Activated naive CD8-positive, alpha-beta T cell treated with anti-CD3 and anti-CD28 coated beads, Interleukin-2, amount 50 U/mL, for 24 hours (primary cell): ENCODE measurements around the gene SPRR5.
A peak's percentile ranks its signal among the peaks of the same experiment; 100 is the strongest.

ENCODE experiments used
- ATAC-seq: fragments of 150-1000 bp; cut with Tn5 transposase; one replicate; pipeline ENCODE4 v1.10.0; 2021
- DNase-seq: peaks from one replicate; pipeline ENCODE4 v3.0.0; 2021
- H3K27ac Mint-ChIP-seq: one replicate; pipeline ENCODE4 v1.8.0; 2021; ENCODE audit warnings: mild to moderate bottlenecking, mixed read lengths
- H3K27me3 Mint-ChIP-seq: one replicate; pipeline ENCODE4 v1.8.0; 2021; ENCODE audit warnings: mixed read lengths
- H3K36me3 Mint-ChIP-seq: one replicate; pipeline ENCODE4 v1.8.0; 2021; ENCODE audit warnings: low read depth, mixed read lengths
- H3K4me1 Mint-ChIP-seq: one replicate; pipeline ENCODE4 v1.8.0; 2021; ENCODE audit warnings: mixed read lengths
- H3K4me3 Mint-ChIP-seq: one replicate; pipeline ENCODE4 v1.8.0; 2021; ENCODE audit warnings: mild to moderate bottlenecking, moderate library complexity, mixed read lengths
- H3K9me3 Mint-ChIP-seq: one replicate; pipeline ENCODE4 v1.8.0; 2021; ENCODE audit warnings: mixed read lengths

The SPRR5 gene

GRCh38 chr1:152946651-152947256, at the start of gene SPRR5:
TSS of gene SPRR5 (plus strand) at chr1:152947206. CDS start at chr1:152948555, 1,349 bp downstream.
- Mint-ChIP-seq H3K27me3 (peaks cover 6% of the 10 kb centered on the region), H3K9me3 (no peaks in the 10 kb centered on the region)

GRCh38 chr1:152899027-152899426, 48.0 kb upstream of the SPRR5 start:
- ATAC-seq (no peak), DNase-seq (no peak)
- Mint-ChIP-seq H3K36me3 (no peaks in the 10 kb centered on the region), H3K9me3 (no peaks in the 10 kb centered on the region), H3K27me3 (peaks cover 36% of the 10 kb centered on the region), H3K27ac (no peak overlapping the region), H3K4me1 (no peaks in the 10 kb centered on the region), H3K4me3 (no peak overlapping the region)

More at GRCh38 chr1:152946651-152947256, at the start of gene SPRR5:
- no peaks in the 10 kb centered on the region for H3K4me1 Mint-ChIP-seq
- H3K36me3 Mint-ChIP-seq = no peaks in the 10 kb centered on the region
- no peak within 1 kb of the TSS for H3K4me3 Mint-ChIP-seq
- ATAC-seq = no peak
- H3K27ac Mint-ChIP-seq = no peak within 1 kb of the TSS
- no peak for DNase-seq

- no peak for ATAC-seq
- H3K4me3 Mint-ChIP-seq = no peak overlapping the region
- H3K27me3 Mint-ChIP-seq = peaks cover 32% of the 10 kb centered on the region
- no peaks in the 10 kb centered on the region for H3K36me3 Mint-ChIP-seq
- no peaks in the 10 kb centered on the region for H3K9me3 Mint-ChIP-seq
- no peak for DNase-seq
- H3K4me1 Mint-ChIP-seq = no peaks in the 10 kb centered on the region
- H3K27ac Mint-ChIP-seq = no peak overlapping the region
Observed at GRCh38 chr1:152899883-152900282, 47.1 kb upstream of the SPRR5 start.

- Mint-ChIP-seq H3K27ac (no peak overlapping the region), H3K4me3 (no peak overlapping the region), H3K36me3 (no peaks in the 10 kb centered on the region), H3K27me3 (peaks cover 32% of the 10 kb centered on the region), H3K4me1 (no peaks in the 10 kb centered on the region), H3K9me3 (no peaks in the 10 kb centered on the region)
- no peak for ATAC-seq
- no peak for DNase-seq
Observed at GRCh38 chr1:152901631-152902030, 45.4 kb upstream of the SPRR5 start.

- Mint-ChIP-seq H3K36me3 (no peaks in the 10 kb centered on the region), H3K9me3 (no peaks in the 10 kb centered on the region), H3K4me1 (no peaks in the 10 kb centered on the region), H3K27me3 (peaks cover 30% of the 10 kb centered on the region), H3K4me3 (no peak overlapping the region), H3K27ac (no peak overlapping the region)
- ATAC-seq = no peak
- DNase-seq = no peak
Observed at GRCh38 chr1:152902636-152903035, 44.4 kb upstream of the SPRR5 start.

GRCh38 chr1:152904688-152905440, 42.1 kb upstream of the SPRR5 start:
- Mint-ChIP-seq H3K27ac (no peak overlapping the region), H3K4me3 (no peak overlapping the region), H3K9me3 (no peaks in the 10 kb centered on the region), H3K27me3 (peaks cover 21% of the 10 kb centered on the region), H3K4me1 (peaks cover 4% of the 10 kb centered on the region), H3K36me3 (no peaks in the 10 kb centered on the region)
- no peak for ATAC-seq
- DNase-seq = no peak

GRCh38 chr1:152906023-152906565, 40.9 kb upstream of the SPRR5 start:
- Mint-ChIP-seq H3K27me3 (peaks cover 17% of the 10 kb centered on the region), H3K4me1 (peaks cover 4% of the 10 kb centered on the region), H3K4me3 (no peak overlapping the region), H3K9me3 (no peaks in the 10 kb centered on the region), H3K27ac (no peak overlapping the region), H3K36me3 (no peaks in the 10 kb centered on the region)
- no peak for DNase-seq
- no peak for ATAC-seq

GRCh38 chr1:152907686-152908601, 39.1 kb upstream of the SPRR5 start, which contains the start of gene IVL:
TSS of gene IVL (plus strand) at chr1:152908546. CDS start at chr1:152909798, 1,252 bp downstream.
- Mint-ChIP-seq H3K27me3 (peaks cover 20% of the 10 kb centered on the region), H3K4me1 (peaks cover 4% of the 10 kb centered on the region), H3K27ac (peak within 1 kb of the TSS; percentile 9), H3K36me3 (no peaks in the 10 kb centered on the region), H3K4me3 (no peak within 1 kb of the TSS), H3K9me3 (no peaks in the 10 kb centered on the region)
- peak; percentile 46 for ATAC-seq
- DNase-seq = no peak

GRCh38 chr1:152909206-152909605, 37.8 kb upstream of the SPRR5 start:
- no peak for DNase-seq
- Mint-ChIP-seq H3K27me3 (peaks cover 20% of the 10 kb centered on the region), H3K9me3 (no peaks in the 10 kb centered on the region), H3K4me1 (peaks cover 4% of the 10 kb centered on the region), H3K27ac (no peak overlapping the region), H3K4me3 (no peak overlapping the region), H3K36me3 (no peaks in the 10 kb centered on the region)
- no peak for ATAC-seq

GRCh38 chr1:152912471-152912870, 34.5 kb upstream of the SPRR5 start:
- Mint-ChIP-seq H3K4me3 (no peak overlapping the region), H3K27ac (no peak overlapping the region), H3K36me3 (no peaks in the 10 kb centered on the region), H3K27me3 (peaks cover 13% of the 10 kb centered on the region), H3K4me1 (peaks cover 4% of the 10 kb centered on the region), H3K9me3 (no peaks in the 10 kb centered on the region)
- ATAC-seq (no peak), DNase-seq (no peak)

- DNase-seq = no peak
- no peaks in the 10 kb centered on the region for H3K9me3 Mint-ChIP-seq
- ATAC-seq = no peak
- H3K4me1 Mint-ChIP-seq = peaks cover 2% of the 10 kb centered on the region
- peaks cover 13% of the 10 kb centered on the region for H3K27me3 Mint-ChIP-seq
- no peak overlapping the region for H3K4me3 Mint-ChIP-seq
- H3K27ac Mint-ChIP-seq = no peak overlapping the region
- no peaks in the 10 kb centered on the region for H3K36me3 Mint-ChIP-seq
Observed at GRCh38 chr1:152912900-152913299, 34.1 kb upstream of the SPRR5 start.

GRCh38 chr1:152917794-152918193, 29.2 kb upstream of the SPRR5 start:
- no peaks in the 10 kb centered on the region for H3K36me3 Mint-ChIP-seq
- no peaks in the 10 kb centered on the region for H3K9me3 Mint-ChIP-seq
- ATAC-seq = no peak
- H3K27me3 Mint-ChIP-seq = peaks cover 12% of the 10 kb centered on the region
- DNase-seq = no peak
- no peak overlapping the region for H3K4me3 Mint-ChIP-seq
- no peaks in the 10 kb centered on the region for H3K4me1 Mint-ChIP-seq
- H3K27ac Mint-ChIP-seq = no peak overlapping the region

GRCh38 chr1:152919071-152919470, 27.9 kb upstream of the SPRR5 start:
- peaks cover 12% of the 10 kb centered on the region for H3K27me3 Mint-ChIP-seq
- H3K9me3 Mint-ChIP-seq = no peaks in the 10 kb centered on the region
- H3K36me3 Mint-ChIP-seq = no peaks in the 10 kb centered on the region

GRCh38 chr1:152924191-152924590, 22.8 kb upstream of the SPRR5 start:
- ATAC-seq (no peak), DNase-seq (no peak)
- no peak overlapping the region for H3K27ac Mint-ChIP-seq
- H3K9me3 Mint-ChIP-seq = no peaks in the 10 kb centered on the region
- no peak overlapping the region for H3K4me3 Mint-ChIP-seq
- peaks cover 6% of the 10 kb centered on the region for H3K27me3 Mint-ChIP-seq
- no peaks in the 10 kb centered on the region for H3K36me3 Mint-ChIP-seq
- no peaks in the 10 kb centered on the region for H3K4me1 Mint-ChIP-seq

More at GRCh38 chr1:152919071-152919470, 27.9 kb upstream of the SPRR5 start:
- DNase-seq = no peak
- Mint-ChIP-seq H3K4me3 (no peak overlapping the region), H3K27ac (no peak overlapping the region), H3K4me1 (no peaks in the 10 kb centered on the region)
- no peak for ATAC-seq
